H1 (cell line): ENCODE data around the gene PRKN. TPM values are rescaled to one million over a fixed set of nuclear protein-coding genes. Genes with fewer than 3 reads are reported as not detected.

Experiments
- CTCF ChIA-PET: fragments of 300-600 bp; sonication (Branson Sonifier 250); formaldehyde crosslinking; loops from one replicate; lab custom pipeline; 2021; ENCODE audit not compliant: partially characterized antibody; lab: Charles Lee
- POLR2A ChIA-PET: fragments of 300-600 bp; sonication (Branson Sonifier 250); formaldehyde crosslinking; loops from one replicate; lab custom pipeline; 2021; ENCODE audit warnings: inconsistent platforms; ENCODE audit not compliant: partially characterized antibody; lab: Charles Lee
- DNase-seq, 2 experiments: peaks; one replicate each; pipeline versions ENCODE4 v3.0.0 to v3.0.0-alpha.2; 2010 to 2022; ENCODE audit warnings: low spot score in 2 of 2, low read depth in 1 of 2, mixed read lengths in 1 of 2
- FAIRE-seq: peaks from 2 replicates; lab custom pipeline; 2011; peaks lifted over from hg19 to GRCh38; lab: Jason Lieb, UNC
- H2AFZ ChIP-seq: 2 replicates; pipeline ENCODE4 v1.8.1; 2012; ENCODE audit warnings: low read length, inconsistent platforms
- H2AK5ac ChIP-seq: 2 replicates; pipeline ENCODE4 v1.6.1; 2013; ENCODE audit warnings: low read depth, low read length
- H2BK120ac ChIP-seq: replicated peaks from 2 replicates; pipeline ENCODE3; 2013; ENCODE audit warnings: low read depth, low read length, inconsistent platforms
- H2BK12ac ChIP-seq: 2 replicates; pipeline ENCODE4 v1.6.1; 2013; ENCODE audit warnings: low read depth, low read length
- H2BK15ac ChIP-seq: 2 replicates; pipeline ENCODE4 v1.6.1; 2013; ENCODE audit warnings: low read length
- H2BK20ac ChIP-seq: 2 replicates; pipeline ENCODE4 v1.6.1; 2013; ENCODE audit warnings: low read length
- H2BK5ac ChIP-seq: 2 replicates; pipeline ENCODE4 v1.6.1; 2013; ENCODE audit warnings: low read depth, low read length
- H3K14ac ChIP-seq: 2 replicates; pipeline ENCODE4 v1.6.1; 2013; ENCODE audit warnings: inconsistent platforms; ENCODE audit not compliant: insufficient read length
- H3K18ac ChIP-seq: 2 replicates; pipeline ENCODE4 v1.6.1; 2013; ENCODE audit warnings: low read length; ENCODE audit errors: extremely low read depth
- H3K23ac ChIP-seq: 2 replicates; pipeline ENCODE4 v1.6.1; 2013; ENCODE audit warnings: inconsistent platforms; ENCODE audit not compliant: insufficient read length
- H3K23me2 ChIP-seq: 2 replicates; pipeline ENCODE4 v1.6.1; 2013; ENCODE audit warnings: low read depth, low read length
- H3K27ac ChIP-seq: 2 replicates; pipeline ENCODE4 v1.6.1; 2011; ENCODE audit warnings: low read depth, low read length, inconsistent platforms
- H3K27me3 ChIP-seq, 4 experiments: replicated peaks in 1 of 4; 1 replicate in 1 of 4; 2 replicates in 3 of 4; pipeline versions ENCODE4 v1.6.1 to v1.8.1; 2011 to 2013; ENCODE audit warnings: low read length in 3 of 4, mild to moderate bottlenecking in 3 of 4, inconsistent platforms in 2 of 4, mixed read lengths in 2 of 4, moderate library complexity in 1 of 4; ENCODE audit not compliant: control insufficient read depth in 3 of 4, insufficient read depth in 3 of 4; ENCODE audit errors: extremely low read depth in 1 of 4
- H3K36me3 ChIP-seq, 4 experiments: 2 replicates each; pipeline versions ENCODE4 v1.6.1 to v1.8.1; 2011 to 2013; ENCODE audit warnings: mild to moderate bottlenecking in 4 of 4, low read length in 3 of 4, moderate library complexity in 2 of 4, control low read depth in 1 of 4, inconsistent platforms in 1 of 4; ENCODE audit not compliant: insufficient read depth in 4 of 4, control insufficient read depth in 2 of 4
- H3K4ac ChIP-seq: replicated peaks from 2 replicates; pipeline ENCODE3; 2013; ENCODE audit warnings: low read length, low read depth, mixed read lengths, inconsistent platforms; ENCODE audit not compliant: insufficient read length
- H3K4me1 ChIP-seq, 4 experiments: replicated peaks in 1 of 4; 1 replicate in 1 of 4; 2 replicates in 3 of 4; pipeline versions ENCODE4 v1.6.1 to v1.8.1; 2011 to 2013; ENCODE audit warnings: low read length in 3 of 4, inconsistent platforms in 2 of 4, mixed read lengths in 1 of 4; ENCODE audit not compliant: insufficient read depth in 4 of 4, control insufficient read depth in 3 of 4
- H3K4me2 ChIP-seq, 2 experiments: 2 replicates each; pipeline versions ENCODE4 v1.6.1 to v1.8.1; 2011 to 2013; ENCODE audit warnings: low read depth in 2 of 2, low read length in 2 of 2, control low read depth in 1 of 2, inconsistent platforms in 1 of 2, mild to moderate bottlenecking in 1 of 2; ENCODE audit not compliant: insufficient read depth in 1 of 2
- H3K4me3 ChIP-seq, 4 experiments: fragments of 200-600, 300-600 bp in 1 of 4; sonication (generic), shearing (Covaris generic), sonication (Bioruptor Twin) in 1 of 4; 2 replicates each; pipeline versions ENCODE4 v1.5.1 to v1.8.1; 2011 to 2016; ENCODE audit warnings: low read length in 4 of 4, low read depth in 3 of 4, control low read depth in 2 of 4, inconsistent platforms in 2 of 4, mild to moderate bottlenecking in 2 of 4, mixed read lengths in 1 of 4, moderate library complexity in 1 of 4; ENCODE audit not compliant: insufficient read depth in 2 of 4; ENCODE audit errors: extremely low read depth in 1 of 4
- H3K56ac ChIP-seq: replicated peaks from 2 replicates; pipeline ENCODE3; 2013; ENCODE audit warnings: low read depth, mild to moderate bottlenecking, mixed read lengths, low read length, inconsistent platforms; ENCODE audit not compliant: insufficient read length
- H3K79me1 ChIP-seq: 2 replicates; pipeline ENCODE4 v1.6.1; 2013; ENCODE audit warnings: low read depth, low read length, control low read depth
- H3K79me2 ChIP-seq, 2 experiments: 2 replicates each; pipeline versions ENCODE4 v1.6.1 to v1.8.1; 2012 to 2013; ENCODE audit warnings: low read length in 2 of 2, mild to moderate bottlenecking in 2 of 2, inconsistent platforms in 1 of 2; ENCODE audit not compliant: insufficient read depth in 2 of 2, control insufficient read depth in 1 of 2
- H3K9ac ChIP-seq, 4 experiments: replicated peaks in 1 of 4; 1 replicate in 1 of 4; 2 replicates in 3 of 4; pipeline versions ENCODE4 v1.6.1 to v1.8.1; 2011 to 2013; ENCODE audit warnings: low read depth in 3 of 4, low read length in 3 of 4, control low read depth in 2 of 4, mild to moderate bottlenecking in 2 of 4, moderate library complexity in 2 of 4, inconsistent platforms in 1 of 4; ENCODE audit errors: extremely low read depth in 1 of 4
- H3K9me3 ChIP-seq, 2 experiments: 2 replicates each; pipeline versions ENCODE4 v1.6.1 to v1.8.1; 2012 to 2013; ENCODE audit warnings: mild to moderate bottlenecking in 2 of 2, moderate library complexity in 2 of 2, control low read depth in 1 of 2, inconsistent platforms in 1 of 2, low read depth in 1 of 2, low read length in 1 of 2, mixed read lengths in 1 of 2; ENCODE audit not compliant: insufficient read depth in 2 of 2
- H4K20me1 ChIP-seq, 2 experiments: replicated peaks in 1 of 2; 2 replicates each; pipeline versions ENCODE3 to v1.8.1; 2011 to 2013; ENCODE audit warnings: inconsistent platforms in 2 of 2, low read length in 2 of 2, mild to moderate bottlenecking in 1 of 2; ENCODE audit not compliant: insufficient read depth in 2 of 2, control insufficient read depth in 1 of 2
- H4K5ac ChIP-seq: 2 replicates; pipeline ENCODE4 v1.6.1; 2013; ENCODE audit warnings: low read length, low read depth, mixed read lengths, inconsistent platforms; ENCODE audit not compliant: insufficient read length
- H4K8ac ChIP-seq: 2 replicates; pipeline ENCODE4 v1.8.0; 2013; ENCODE audit warnings: mild to moderate bottlenecking, moderate library complexity, low read length, inconsistent platforms; ENCODE audit not compliant: insufficient read depth; ENCODE audit errors: extremely low read depth
- H4K91ac ChIP-seq: replicated peaks from 2 replicates; pipeline ENCODE3; 2013; ENCODE audit warnings: low read length, mixed read lengths, inconsistent platforms; ENCODE audit not compliant: insufficient read length
- CEBPB ChIP-seq: IDR thresholded peaks from 2 replicates; pipeline ENCODE4 v1.6.1; 2012; ENCODE audit warnings: low read depth, low read length
- TEAD4 ChIP-seq: IDR thresholded peaks from 2 replicates; pipeline ENCODE4 v1.6.1; 2012; ENCODE audit warnings: low read depth, low read length, inconsistent platforms, mixed read lengths
- WGBS, 2 experiments: shearing (Covaris generic) in 1 of 2; methylation state at CpG; one replicate each; pipeline versions ENCODE4 v1.1.6 to v1.1.7; 2013 to 2015; ENCODE audit warnings: low lambda C conversion rate in 2 of 2, mixed read lengths in 2 of 2, inconsistent platforms in 1 of 2, low coverage in 1 of 2, missing lambda C conversion rate in 1 of 2; ENCODE audit not compliant: insufficient replicate concordance in 2 of 2, insufficient coverage in 1 of 2, insufficient read length in 1 of 2; ENCODE audit errors: extremely low coverage in 1 of 2, missing lambda C conversion rate in 1 of 2; 5-methylcytosine and 5-hydroxymethylcytosine counted together
- polyA plus RNA-seq, 7 experiments: library from polyadenylated mRNA; depleted of rRNA in 3 of 7; stranded (reverse) in 5 of 7; unstranded in 2 of 7; fragments of >200 nt in 5 of 7; fragments of 200-250 nt in 2 of 7; gene quantifications; 1 replicate in 5 of 7; 2 replicates in 1 of 7; 4 replicates in 1 of 7; pipeline versions ENCODE4 v1.2.1 to v1.2.3, GENCODE V29; 2011 to 2013; ENCODE audit warnings: missing spikeins in 2 of 7, mixed read lengths in 2 of 7
- total RNA-seq: library from RNA; stranded (reverse); fragmentation: NEBNext Ultra II Directional; extraction: Animal tissue kit (Norgen Biotek cat#: 25700); gene quantifications from 2 replicates; pipeline ENCODE4 v1.2.1, GENCODE V29; 2021

PRKN gene
- total and polyA plus RNA-seq, 2 of the 8 experiments (the other 6 are each of a cell fraction or from before 2014, with no cell fraction given), result 0.13 to 0.29 TPM

- WGBS, 2 experiments, result 82% methylated on average over 6 of the region's 6 CpGs; no CpG with 5 or more reads in 1 of the 2 experiments
- H3K4me3 ChIP-seq, result no peak overlapping the region
- H3K4ac ChIP-seq, result no peak overlapping the region
- no peak for DNase-seq
- H4K8ac ChIP-seq, result no peak overlapping the region
- H3K9me3 ChIP-seq, result no peaks in the 10 kb centered on the region
- no peaks in the 10 kb centered on the region for H3K27me3 ChIP-seq
- POLR2A ChIA-PET, result no interaction called here
- no peak overlapping the region for H2BK120ac ChIP-seq
- no peak overlapping the region for H3K56ac ChIP-seq
- H3K4me2 ChIP-seq, result no peak overlapping the region
- no peak overlapping the region for H3K9ac ChIP-seq
- H3K36me3 ChIP-seq, result no peaks in the 10 kb centered on the region
- CTCF ChIA-PET, result interaction anchor here (0.7 to 1.6 kb wide), 3 partner anchors 13 to 67 kb away, joined by 3 to 5 read pairs (median 4); no protein-coding TSS in a partner anchor
- no peak overlapping the region for H3K18ac ChIP-seq
- H4K5ac ChIP-seq, result no peak overlapping the region
- H2AFZ ChIP-seq, result no peak overlapping the region
- H2AK5ac ChIP-seq, result no peak overlapping the region
- no peaks in the 10 kb centered on the region; the same call in 1 of the 2 replicates for H3K23me2 ChIP-seq
- no peak overlapping the region for H3K27ac ChIP-seq
- no peaks in the 10 kb centered on the region for H3K4me1 ChIP-seq
- no peak overlapping the region for H2BK15ac ChIP-seq
- no peak overlapping the region for H2BK20ac ChIP-seq
- H3K23ac ChIP-seq, result no peak overlapping the region
- no peak overlapping the region for H2BK5ac ChIP-seq
- H4K91ac ChIP-seq, result no peak overlapping the region
- no peak overlapping the region for H2BK12ac ChIP-seq
- no peak overlapping the region for H3K14ac ChIP-seq
- H3K79me2 ChIP-seq, result no peaks in the 10 kb centered on the region
- H4K20me1 ChIP-seq, result peaks cover 0 to 2% of the 10 kb centered on the region in 2 experiments
- no peak for FAIRE-seq
- H3K79me1 ChIP-seq, result no peaks in the 10 kb centered on the region
- TF ChIP-seq CEBPB (no peak), TEAD4 (no peak)
Observed at GRCh38 chr6:161761966-161762365, 965.6 kb downstream of the PRKN start.
